ENCODE measurements around the gene CCL3.
"Not testable (repeated sequence)": the region's sequence is repeated elsewhere in the genome, so short reads cannot be mapped to it uniquely, and the experiment has no call there.

DNA sequence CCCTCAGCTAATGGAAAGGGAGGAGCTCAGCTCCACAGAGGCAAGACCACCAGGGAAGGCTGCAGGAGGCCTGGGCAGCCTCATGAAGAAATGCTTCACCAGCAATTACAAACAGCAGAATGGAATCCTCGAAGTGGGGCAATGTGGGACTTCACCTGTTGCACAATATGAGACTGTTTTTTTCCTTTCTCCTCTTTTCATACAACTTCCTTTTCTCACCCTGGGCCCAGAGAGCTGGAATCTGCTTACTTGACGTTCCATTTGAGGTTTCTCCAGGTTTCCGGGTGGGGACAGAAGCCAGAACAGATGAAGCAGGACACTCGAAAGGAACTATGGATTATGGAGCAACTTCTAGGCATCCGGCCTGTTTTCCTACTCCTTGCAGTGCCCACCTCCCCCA, 18.3 kb upstream of the CCL3 start:
- not testable (repeated sequence) for TF ChIP-seq FOS (IDR thresholded peaks at IDR 0.05; ENCODE audit: borderline replicate concordance, insufficient read depth, low read length); POLR2A (IDR thresholded peaks at IDR 0.05; ENCODE audit: low read depth, low read length); POLR2AphosphoS5 (IDR thresholded peaks at IDR 0.05; ENCODE audit: insufficient read depth, low read depth, low read length); EZH2 (IDR thresholded peaks at IDR 0.05; ENCODE audit: borderline replicate concordance, low read depth, low read length, severe bottlenecking); JUN (IDR thresholded peaks at IDR 0.05; ENCODE audit: borderline replicate concordance, insufficient read depth, insufficient read length, low read depth)
- TF ChIP-seq, protein P1, sequence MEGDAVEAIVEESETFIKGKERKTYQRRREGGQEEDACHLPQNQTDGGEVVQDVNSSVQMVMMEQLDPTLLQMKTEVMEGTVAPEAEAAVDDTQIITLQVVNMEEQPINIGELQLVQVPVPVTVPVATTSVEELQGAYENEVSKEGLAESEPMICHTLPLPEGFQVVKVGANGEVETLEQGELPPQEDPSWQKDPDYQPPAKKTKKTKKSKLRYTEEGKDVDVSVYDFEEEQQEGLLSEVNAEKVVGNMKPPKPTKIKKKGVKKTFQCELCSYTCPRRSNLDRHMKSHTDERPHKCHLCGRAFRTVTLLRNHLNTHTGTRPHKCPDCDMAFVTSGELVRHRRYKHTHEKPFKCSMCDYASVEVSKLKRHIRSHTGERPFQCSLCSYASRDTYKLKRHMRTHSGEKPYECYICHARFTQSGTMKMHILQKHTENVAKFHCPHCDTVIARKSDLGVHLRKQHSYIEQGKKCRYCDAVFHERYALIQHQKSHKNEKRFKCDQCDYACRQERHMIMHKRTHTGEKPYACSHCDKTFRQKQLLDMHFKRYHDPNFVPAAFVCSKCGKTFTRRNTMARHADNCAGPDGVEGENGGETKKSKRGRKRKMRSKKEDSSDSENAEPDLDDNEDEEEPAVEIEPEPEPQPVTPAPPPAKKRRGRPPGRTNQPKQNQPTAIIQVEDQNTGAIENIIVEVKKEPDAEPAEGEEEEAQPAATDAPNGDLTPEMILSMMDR (IDR thresholded peaks at IDR 0.05; ENCODE audit: extremely low read depth in 1 of 2, insufficient read depth in 1 of 2, low read depth in 1 of 2, low read length in 2 of 2): not testable (repeated sequence)
- TF ChIP-seq, protein P2, sequence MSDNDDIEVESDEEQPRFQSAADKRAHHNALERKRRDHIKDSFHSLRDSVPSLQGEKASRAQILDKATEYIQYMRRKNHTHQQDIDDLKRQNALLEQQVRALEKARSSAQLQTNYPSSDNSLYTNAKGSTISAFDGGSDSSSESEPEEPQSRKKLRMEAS (IDR thresholded peaks at IDR 0.05; ENCODE audit: insufficient read depth, insufficient read length): not testable (repeated sequence)
